T-helper 2 cell treated with Interferon-gamma antibody and Interleukin-4, amounts not matched to agents 5 μg/mL and 100 μg/mL, for 36 hours (primary cell): Measurements from ENCODE around the gene CTIF.

Source experiments
- DNase-seq: peaks from one replicate; pipeline ENCODE4 v3.0.0; 2021; ENCODE audit warnings: low spot score
- H3K27ac Mint-ChIP-seq: one replicate; pipeline ENCODE4 v1.8.0; 2021; ENCODE audit warnings: mild to moderate bottlenecking, mixed read lengths
- H3K27me3 Mint-ChIP-seq: one replicate; pipeline ENCODE4 v1.8.0; 2021; ENCODE audit warnings: low read depth, mixed read lengths
- H3K36me3 Mint-ChIP-seq: one replicate; pipeline ENCODE4 v1.8.0; 2021; ENCODE audit warnings: low read depth, mixed read lengths
- H3K4me1 Mint-ChIP-seq: one replicate; pipeline ENCODE4 v1.8.0; 2021; ENCODE audit warnings: low read depth, mixed read lengths
- H3K4me3 Mint-ChIP-seq: one replicate; pipeline ENCODE4 v1.8.0; 2022; ENCODE audit warnings: mild to moderate bottlenecking, moderate library complexity, mixed read lengths
- H3K9me3 Mint-ChIP-seq: one replicate; pipeline ENCODE4 v1.8.0; 2021; ENCODE audit warnings: mixed read lengths

CTIF gene

GRCh38 chr18:48826806-48827205 lies 288.0 kb downstream of the CTIF start:
- Mint-ChIP-seq H3K4me3 (no peak overlapping the region), H3K27me3 (no peaks in the 10 kb centered on the region), H3K9me3 (no peaks in the 10 kb centered on the region), H3K27ac (no peak overlapping the region), H3K4me1 (peaks cover 9% of the 10 kb centered on the region), H3K36me3 (no peaks in the 10 kb centered on the region)
- no peak for DNase-seq

- DNase-seq, result no peak
- Mint-ChIP-seq H3K36me3 (no peaks in the 10 kb centered on the region), H3K4me1 (peaks cover 13% of the 10 kb centered on the region), H3K4me3 (no peak overlapping the region), H3K27ac (no peak overlapping the region), H3K9me3 (no peaks in the 10 kb centered on the region), H3K27me3 (no peaks in the 10 kb centered on the region)
Observed at GRCh38 chr18:48827291-48828193, 288.7 kb downstream of the CTIF start.

- no peaks in the 10 kb centered on the region for H3K27me3 Mint-ChIP-seq
- H3K4me3 Mint-ChIP-seq, result no peak overlapping the region
- DNase-seq, result no peak
- no peaks in the 10 kb centered on the region for H3K9me3 Mint-ChIP-seq
- H3K36me3 Mint-ChIP-seq, result no peaks in the 10 kb centered on the region
- peaks cover 19% of the 10 kb centered on the region for H3K4me1 Mint-ChIP-seq
- H3K27ac Mint-ChIP-seq, result no peak overlapping the region
Observed at GRCh38 chr18:48828194-48828545, 289.3 kb downstream of the CTIF start.

GRCh38 chr18:48828691-48829442 lies 290.0 kb downstream of the CTIF start:
- H3K36me3 Mint-ChIP-seq, result no peaks in the 10 kb centered on the region
- no peak for DNase-seq
- no peaks in the 10 kb centered on the region for H3K27me3 Mint-ChIP-seq
- H3K4me3 Mint-ChIP-seq, result no peak overlapping the region
- H3K4me1 Mint-ChIP-seq, result peaks cover 23% of the 10 kb centered on the region
- H3K9me3 Mint-ChIP-seq, result no peaks in the 10 kb centered on the region
- no peak overlapping the region for H3K27ac Mint-ChIP-seq

GRCh38 chr18:48829443-48830149 lies 290.8 kb downstream of the CTIF start:
- Mint-ChIP-seq H3K27me3 (no peaks in the 10 kb centered on the region), H3K4me1 (peaks cover 31% of the 10 kb centered on the region), H3K9me3 (no peaks in the 10 kb centered on the region), H3K36me3 (no peaks in the 10 kb centered on the region), H3K27ac (no peak overlapping the region), H3K4me3 (no peak overlapping the region)
- no peak for DNase-seq

- peaks cover 40% of the 10 kb centered on the region for H3K4me1 Mint-ChIP-seq
- H3K36me3 Mint-ChIP-seq, result no peaks in the 10 kb centered on the region
- no peak overlapping the region for H3K4me3 Mint-ChIP-seq
- peak overlapping the region; percentile 16 for H3K27ac Mint-ChIP-seq
- no peaks in the 10 kb centered on the region for H3K27me3 Mint-ChIP-seq
- no peaks in the 10 kb centered on the region for H3K9me3 Mint-ChIP-seq
- DNase-seq, result no peak
Observed at GRCh38 chr18:48831113-48831759, 292.4 kb downstream of the CTIF start.

- Mint-ChIP-seq H3K9me3 (no peaks in the 10 kb centered on the region), H3K4me3 (no peak overlapping the region), H3K27me3 (no peaks in the 10 kb centered on the region), H3K36me3 (no peaks in the 10 kb centered on the region), H3K4me1 (peaks cover 37% of the 10 kb centered on the region), H3K27ac (no peak overlapping the region)
- no peak for DNase-seq
Observed at GRCh38 chr18:48831802-48832201, 293.0 kb downstream of the CTIF start.

GRCh38 chr18:48832938-48833700 lies 294.3 kb downstream of the CTIF start:
- no peak for DNase-seq
- H3K4me1 Mint-ChIP-seq, result peaks cover 41% of the 10 kb centered on the region

GRCh38 chr18:48833701-48834412 lies 295.0 kb downstream of the CTIF start:
- peak overlapping the region; percentile 90 for H3K4me3 Mint-ChIP-seq
- H3K9me3 Mint-ChIP-seq, result no peaks in the 10 kb centered on the region
- H3K36me3 Mint-ChIP-seq, result no peaks in the 10 kb centered on the region
- peaks cover 43% of the 10 kb centered on the region for H3K4me1 Mint-ChIP-seq
- H3K27me3 Mint-ChIP-seq, result no peaks in the 10 kb centered on the region
- peak; percentile 56 for DNase-seq
- peak overlapping the region; percentile 97 for H3K27ac Mint-ChIP-seq

More at GRCh38 chr18:48832938-48833700, 294.3 kb downstream of the CTIF start:
- Mint-ChIP-seq H3K4me3 (peak overlapping the region; percentile 90), H3K36me3 (no peaks in the 10 kb centered on the region), H3K27me3 (no peaks in the 10 kb centered on the region), H3K27ac (peak overlapping the region; percentile 97), H3K9me3 (no peaks in the 10 kb centered on the region)

- no peaks in the 10 kb centered on the region for H3K9me3 Mint-ChIP-seq
- no peaks in the 10 kb centered on the region for H3K27me3 Mint-ChIP-seq
- DNase-seq, result peak; percentile 82
- H3K4me1 Mint-ChIP-seq, result peaks cover 50% of the 10 kb centered on the region
- no peaks in the 10 kb centered on the region for H3K36me3 Mint-ChIP-seq
- H3K4me3 Mint-ChIP-seq, result peak overlapping the region; percentile 90
- peak overlapping the region; percentile 97 for H3K27ac Mint-ChIP-seq
Observed at GRCh38 chr18:48834413-48835031, 295.7 kb downstream of the CTIF start.

- H3K9me3 Mint-ChIP-seq, result no peaks in the 10 kb centered on the region
- H3K27ac Mint-ChIP-seq, result peak overlapping the region; percentile 97
- H3K36me3 Mint-ChIP-seq, result no peaks in the 10 kb centered on the region
- no peaks in the 10 kb centered on the region for H3K27me3 Mint-ChIP-seq
- no peak for DNase-seq
- H3K4me3 Mint-ChIP-seq, result peak overlapping the region; percentile 90
- peaks cover 53% of the 10 kb centered on the region for H3K4me1 Mint-ChIP-seq
Observed at GRCh38 chr18:48835119-48835518, 296.3 kb downstream of the CTIF start.

- H3K36me3 Mint-ChIP-seq, result no peaks in the 10 kb centered on the region
- peak overlapping the region; percentile 28 for H3K27ac Mint-ChIP-seq
- H3K9me3 Mint-ChIP-seq, result no peaks in the 10 kb centered on the region
- no peaks in the 10 kb centered on the region for H3K27me3 Mint-ChIP-seq
- peak overlapping the region; percentile 90 for H3K4me3 Mint-ChIP-seq
- no peak for DNase-seq
- peaks cover 49% of the 10 kb centered on the region for H3K4me1 Mint-ChIP-seq
Observed at GRCh38 chr18:48835745-48836170, 296.9 kb downstream of the CTIF start.
